GM23338 (cell line): ENCODE results near the gene IER5. TPM values are rescaled to one million over a fixed set of nuclear protein-coding genes. Genes with fewer than 3 reads are reported as not detected.

ENCODE experiments used
- ATAC-seq: fragments of 200-7000 bp; cut with Tn5 transposase; 3 replicates; pipeline ENCODE4 v1.9.1; 2020
- DNase-seq: peaks from one replicate; pipeline ENCODE4 v3.0.0-alpha.2; 2015; ENCODE audit warnings: low spot score
- H2AFZ ChIP-seq: fragments of 200-600 bp; sonication (generic); 2 replicates; pipeline ENCODE4 v1.8.0; 2016; ENCODE audit warnings: antibody characterized with exemption, mild to moderate bottlenecking, moderate library complexity
- H3F3A ChIP-seq: fragments of 200-600 bp; sonication (generic); replicated peaks from 2 replicates; pipeline ENCODE4 v1.8.0; 2017; ENCODE audit warnings: antibody characterized with exemption, mixed run types, low read depth
- H3K27ac ChIP-seq: fragments of 200-600 bp; sonication (generic); 2 replicates; pipeline ENCODE4 v1.6.1; 2016; ENCODE audit warnings: low read depth
- H3K27me3 ChIP-seq: fragments of 200-600 bp; sonication (generic); 2 replicates; pipeline ENCODE4 v1.8.0; 2016; ENCODE audit warnings: mild to moderate bottlenecking, mixed run types, moderate library complexity; ENCODE audit not compliant: insufficient read depth
- H3K36me3 ChIP-seq: fragments of 200-600 bp; sonication (generic); 2 replicates; pipeline ENCODE4 v1.8.0; 2016; ENCODE audit warnings: mild to moderate bottlenecking; ENCODE audit not compliant: insufficient read depth
- H3K4me1 ChIP-seq: fragments of 200-600 bp; sonication (generic); 2 replicates; pipeline ENCODE4 v1.8.0; 2016; ENCODE audit warnings: mild to moderate bottlenecking, moderate library complexity; ENCODE audit not compliant: insufficient read depth
- H3K4me2 ChIP-seq: fragments of 200-600 bp; sonication (generic); 2 replicates; pipeline ENCODE4 v1.7.1; 2017; ENCODE audit warnings: mixed run types
- H3K4me3 ChIP-seq: fragments of 200-600 bp; sonication (generic); 2 replicates; pipeline ENCODE4 v1.6.1; 2016; ENCODE audit warnings: mixed run types
- H3K79me2 ChIP-seq: fragments of 200-600 bp; sonication (generic); replicated peaks from 2 replicates; pipeline ENCODE4 v1.8.0; 2017; ENCODE audit warnings: mild to moderate bottlenecking; ENCODE audit not compliant: insufficient read depth
- H3K9me2 ChIP-seq: fragments of 200-600 bp; sonication (generic); 2 replicates; pipeline ENCODE4 v1.8.0; 2017; ENCODE audit not compliant: insufficient read depth
- H4K20me1 ChIP-seq: fragments of 200-600 bp; sonication (generic); replicated peaks from 2 replicates; pipeline ENCODE4 v1.8.0; 2017; ENCODE audit warnings: mild to moderate bottlenecking; ENCODE audit not compliant: insufficient read depth
- H3K27ac Mint-ChIP-seq: 2 replicates; pipeline ENCODE4 v1.8.0; 2020; ENCODE audit warnings: inconsistent platforms, mild to moderate bottlenecking, moderate library complexity, mixed read lengths
- H3K27me3 Mint-ChIP-seq: 3 replicates; pipeline ENCODE4 v1.8.0; 2022; ENCODE audit warnings: low read depth, mild to moderate bottlenecking, moderate library complexity, mixed read lengths, inconsistent platforms; ENCODE audit not compliant: insufficient read depth, poor library complexity
- H3K36me3 Mint-ChIP-seq: 3 replicates; pipeline ENCODE4 v1.8.0; 2021; ENCODE audit warnings: low read depth, mild to moderate bottlenecking, inconsistent platforms, moderate library complexity, mixed read lengths
- H3K4me1 Mint-ChIP-seq: 3 replicates; pipeline ENCODE4 v1.8.0; 2020; ENCODE audit warnings: mild to moderate bottlenecking, inconsistent platforms, mixed read lengths
- H3K4me3 Mint-ChIP-seq: 3 replicates; pipeline ENCODE4 v1.8.0; 2021; ENCODE audit warnings: moderate library complexity, mild to moderate bottlenecking, inconsistent platforms, mixed read lengths
- H3K9me3 Mint-ChIP-seq: 3 replicates; pipeline ENCODE4 v1.8.0; 2020; ENCODE audit warnings: moderate library complexity, mild to moderate bottlenecking, inconsistent platforms, mixed read lengths
- CREB1 ChIP-seq: fragments of 250-450 bp; sonication (Bioruptor Pico); IDR thresholded peaks from 2 replicates; pipeline ENCODE4 v1.5.0; 2020; ENCODE audit warnings: low read depth, mild to moderate bottlenecking, moderate library complexity
- EZH2 ChIP-seq: fragments of 200-600 bp; sonication (generic); IDR thresholded peaks from one replicate; pipeline ENCODE4 v1.8.0; 2017; ENCODE audit warnings: antibody characterized with exemption, mild to moderate bottlenecking, low read depth; ENCODE audit not compliant: unreplicated experiment
- EZH2phosphoT487 ChIP-seq: fragments of 200-600 bp; sonication (generic); IDR thresholded peaks from one replicate; pipeline ENCODE4 v1.8.1; 2018; ENCODE audit warnings: antibody characterized with exemption; ENCODE audit not compliant: unreplicated experiment
- JUNB ChIP-seq: IDR thresholded peaks from one replicate; pipeline ENCODE4 v1.6.1; 2016; ENCODE audit warnings: antibody characterized with exemption; ENCODE audit not compliant: unreplicated experiment
- NANOG ChIP-seq: IDR thresholded peaks from 2 replicates; pipeline ENCODE4 v1.6.1; 2016; ENCODE audit warnings: antibody characterized with exemption, borderline replicate concordance
- POLR2AphosphoS5 ChIP-seq: IDR thresholded peaks from 2 replicates; pipeline ENCODE4 v1.6.1; 2016; ENCODE audit warnings: antibody characterized with exemption, low read depth
- ZNF114 ChIP-seq: fragments of 250-450 bp; sonication (Bioruptor Pico); IDR thresholded peaks from 2 replicates; pipeline ENCODE4 v1.5.0; 2020; ENCODE audit warnings: mild to moderate bottlenecking, moderate library complexity
- ZNF331 ChIP-seq: fragments of 250-450 bp; sonication (Bioruptor Pico); IDR thresholded peaks from 2 replicates; pipeline ENCODE4 v1.5.0; 2020; ENCODE audit warnings: low read depth, mild to moderate bottlenecking, moderate library complexity
- polyA plus RNA-seq: library from polyadenylated mRNA; unstranded; fragments of >200 nt; fragmentation: Nextera tagmentation; extraction: Ambion mirVana; gene quantifications from 2 replicates; pipeline ENCODE4 v1.2.1, GENCODE V29; 2016
- total RNA-seq: library from RNA; depleted of rRNA; stranded (reverse); fragments of >200 nt; shearing (Covaris generic); gene quantifications from 2 replicates; pipeline ENCODE4 v1.2.3, GENCODE V29; 2014
- TF ChIP-seq, protein P1 (sequence below): IDR thresholded peaks from 2 replicates; pipeline ENCODE4 v1.6.1; 2016; ENCODE audit warnings: antibody characterized with exemption
- TF ChIP-seq, protein P2 (sequence below): fragments of 250-450 bp; sonication (Bioruptor Pico); IDR thresholded peaks from 2 replicates; pipeline ENCODE4 v1.5.0; 2020; ENCODE audit warnings: mild to moderate bottlenecking, moderate library complexity
- TF ChIP-seq, protein P3 (sequence below), 2 experiments: fragments of 200-600 bp in 1 of 2; sonication (generic) in 1 of 2; conservative IDR thresholded peaks; 2 replicates each; pipeline versions ENCODE4 v1.5.1 to v1.6.1; 2016 to 2017; ENCODE audit warnings: antibody characterized with exemption in 2 of 2, low read depth in 2 of 2, mild to moderate bottlenecking in 2 of 2, moderate library complexity in 1 of 2

IER5 gene
- total and polyA plus RNA-seq, 2 experiments from 2014 or later, result 3.8 to 9.5 TPM

DNA sequence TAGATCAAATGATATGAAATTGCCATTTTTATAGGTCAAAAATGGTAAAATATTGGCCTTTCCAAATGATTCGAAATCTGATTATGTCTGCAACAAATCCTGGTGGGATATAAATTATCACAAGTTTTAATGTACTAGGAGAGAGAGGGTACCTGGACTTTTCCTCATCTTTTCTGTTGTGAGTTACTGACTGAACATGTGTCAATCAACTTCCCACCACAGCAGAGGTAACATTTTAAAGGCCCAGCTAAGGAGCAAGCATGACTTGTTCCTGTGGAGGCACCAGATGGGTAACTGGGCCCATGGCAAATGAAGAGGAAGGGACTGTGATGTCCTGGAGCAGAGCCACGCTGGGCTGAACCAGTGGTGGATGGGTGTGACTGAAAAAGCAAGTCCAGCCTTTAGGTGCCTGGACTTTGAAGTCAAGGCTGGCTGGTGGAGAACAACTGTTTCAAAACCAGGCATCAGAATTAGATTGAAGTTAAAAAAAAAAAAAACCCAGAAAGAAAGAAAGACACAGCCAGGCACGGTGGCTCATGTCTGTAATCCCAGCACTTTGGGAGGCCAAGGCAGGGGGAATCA, 48.1 kb upstream of the IER5 start (continued):
- TF ChIP-seq, protein P1, sequence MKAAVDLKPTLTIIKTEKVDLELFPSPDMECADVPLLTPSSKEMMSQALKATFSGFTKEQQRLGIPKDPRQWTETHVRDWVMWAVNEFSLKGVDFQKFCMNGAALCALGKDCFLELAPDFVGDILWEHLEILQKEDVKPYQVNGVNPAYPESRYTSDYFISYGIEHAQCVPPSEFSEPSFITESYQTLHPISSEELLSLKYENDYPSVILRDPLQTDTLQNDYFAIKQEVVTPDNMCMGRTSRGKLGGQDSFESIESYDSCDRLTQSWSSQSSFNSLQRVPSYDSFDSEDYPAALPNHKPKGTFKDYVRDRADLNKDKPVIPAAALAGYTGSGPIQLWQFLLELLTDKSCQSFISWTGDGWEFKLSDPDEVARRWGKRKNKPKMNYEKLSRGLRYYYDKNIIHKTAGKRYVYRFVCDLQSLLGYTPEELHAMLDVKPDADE, result no peak

DNA sequence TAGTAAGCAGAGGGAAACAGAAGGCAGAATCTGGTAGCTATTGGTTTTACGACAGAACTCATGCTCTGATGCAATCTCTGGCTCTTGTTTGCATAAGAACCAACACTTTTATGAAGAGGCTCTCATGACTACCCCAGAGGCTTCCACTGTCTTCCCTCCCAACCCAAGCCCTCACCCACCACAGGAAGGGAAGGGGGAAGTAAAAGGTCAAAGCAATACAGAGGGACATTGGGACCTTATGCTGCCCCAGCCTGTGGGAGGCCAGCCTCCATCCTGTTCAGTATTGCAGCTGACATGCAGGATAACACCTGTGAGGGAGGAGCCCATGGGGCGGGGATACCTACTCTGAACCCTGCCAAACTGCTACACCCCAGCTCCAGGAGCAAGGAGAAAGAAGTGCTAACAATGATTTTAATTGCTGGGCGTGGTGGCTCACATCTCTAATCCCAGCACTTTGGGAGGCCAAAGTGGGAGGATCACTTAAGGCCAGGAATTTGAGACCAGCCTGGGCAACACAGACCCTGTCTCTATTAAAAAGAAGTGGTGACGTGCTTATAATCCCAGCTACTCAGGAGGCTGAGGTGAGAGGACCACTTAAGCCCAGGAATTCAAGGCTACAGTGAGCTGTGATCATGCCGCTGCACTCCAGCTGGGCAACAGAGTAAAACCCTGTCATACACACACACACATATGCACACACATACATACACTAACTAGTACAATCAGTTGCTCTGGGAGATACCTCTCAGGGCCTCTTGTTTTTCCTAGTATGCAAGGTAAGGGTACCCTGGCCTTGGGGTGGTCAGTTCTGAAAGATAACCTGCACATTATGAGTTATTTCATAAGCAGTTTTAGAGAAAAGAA, 45.2 kb upstream of the IER5 start:
- H3K9me2 ChIP-seq, result no peaks in the 10 kb centered on the region
- H3K4me3 ChIP-seq, result no peak overlapping the region
- 0 out of 2 replicates have a peak overlapping the region, but pooled peaks have one; percentile 43 for H3K4me2 ChIP-seq
- no peaks in the 10 kb centered on the region for H3F3A ChIP-seq
- peaks cover 8% of the 10 kb centered on the region; the same call in 2 of the 3 replicates for H3K4me1 Mint-ChIP-seq
- peak; percentile 32 for DNase-seq
- no peaks in the 10 kb centered on the region for H3K36me3 ChIP-seq
- H3K27ac ChIP-seq, result no peak overlapping the region
- H2AFZ ChIP-seq, result peak overlapping the region; percentile 95
- H3K79me2 ChIP-seq, result no peaks in the 10 kb centered on the region
- H3K27me3 ChIP-seq, result no peaks in the 10 kb centered on the region
- peak overlapping the region; percentile 74 for H3K27ac Mint-ChIP-seq
- H3K27me3 Mint-ChIP-seq, result no peaks in the 10 kb centered on the region
- peaks cover 4% of the 10 kb centered on the region; the same call in 1 of the 2 replicates for H3K4me1 ChIP-seq
- H3K9me3 Mint-ChIP-seq, result peaks cover 4% of the 10 kb centered on the region
- no peak overlapping the region for H3K4me3 Mint-ChIP-seq
- H4K20me1 ChIP-seq, result no peaks in the 10 kb centered on the region
- H3K36me3 Mint-ChIP-seq, result no peaks in the 10 kb centered on the region; the same call in 2 of the 3 replicates
- ATAC-seq, result no peak
- TF ChIP-seq CREB1, result no peak
- TF ChIP-seq, protein P1, result no peak
- TF ChIP-seq ZNF114, result no peak
- no peak for TF ChIP-seq JUNB
- no peak for TF ChIP-seq POLR2AphosphoS5
- TF ChIP-seq ZNF331, result no peak
- TF ChIP-seq, protein P2, sequence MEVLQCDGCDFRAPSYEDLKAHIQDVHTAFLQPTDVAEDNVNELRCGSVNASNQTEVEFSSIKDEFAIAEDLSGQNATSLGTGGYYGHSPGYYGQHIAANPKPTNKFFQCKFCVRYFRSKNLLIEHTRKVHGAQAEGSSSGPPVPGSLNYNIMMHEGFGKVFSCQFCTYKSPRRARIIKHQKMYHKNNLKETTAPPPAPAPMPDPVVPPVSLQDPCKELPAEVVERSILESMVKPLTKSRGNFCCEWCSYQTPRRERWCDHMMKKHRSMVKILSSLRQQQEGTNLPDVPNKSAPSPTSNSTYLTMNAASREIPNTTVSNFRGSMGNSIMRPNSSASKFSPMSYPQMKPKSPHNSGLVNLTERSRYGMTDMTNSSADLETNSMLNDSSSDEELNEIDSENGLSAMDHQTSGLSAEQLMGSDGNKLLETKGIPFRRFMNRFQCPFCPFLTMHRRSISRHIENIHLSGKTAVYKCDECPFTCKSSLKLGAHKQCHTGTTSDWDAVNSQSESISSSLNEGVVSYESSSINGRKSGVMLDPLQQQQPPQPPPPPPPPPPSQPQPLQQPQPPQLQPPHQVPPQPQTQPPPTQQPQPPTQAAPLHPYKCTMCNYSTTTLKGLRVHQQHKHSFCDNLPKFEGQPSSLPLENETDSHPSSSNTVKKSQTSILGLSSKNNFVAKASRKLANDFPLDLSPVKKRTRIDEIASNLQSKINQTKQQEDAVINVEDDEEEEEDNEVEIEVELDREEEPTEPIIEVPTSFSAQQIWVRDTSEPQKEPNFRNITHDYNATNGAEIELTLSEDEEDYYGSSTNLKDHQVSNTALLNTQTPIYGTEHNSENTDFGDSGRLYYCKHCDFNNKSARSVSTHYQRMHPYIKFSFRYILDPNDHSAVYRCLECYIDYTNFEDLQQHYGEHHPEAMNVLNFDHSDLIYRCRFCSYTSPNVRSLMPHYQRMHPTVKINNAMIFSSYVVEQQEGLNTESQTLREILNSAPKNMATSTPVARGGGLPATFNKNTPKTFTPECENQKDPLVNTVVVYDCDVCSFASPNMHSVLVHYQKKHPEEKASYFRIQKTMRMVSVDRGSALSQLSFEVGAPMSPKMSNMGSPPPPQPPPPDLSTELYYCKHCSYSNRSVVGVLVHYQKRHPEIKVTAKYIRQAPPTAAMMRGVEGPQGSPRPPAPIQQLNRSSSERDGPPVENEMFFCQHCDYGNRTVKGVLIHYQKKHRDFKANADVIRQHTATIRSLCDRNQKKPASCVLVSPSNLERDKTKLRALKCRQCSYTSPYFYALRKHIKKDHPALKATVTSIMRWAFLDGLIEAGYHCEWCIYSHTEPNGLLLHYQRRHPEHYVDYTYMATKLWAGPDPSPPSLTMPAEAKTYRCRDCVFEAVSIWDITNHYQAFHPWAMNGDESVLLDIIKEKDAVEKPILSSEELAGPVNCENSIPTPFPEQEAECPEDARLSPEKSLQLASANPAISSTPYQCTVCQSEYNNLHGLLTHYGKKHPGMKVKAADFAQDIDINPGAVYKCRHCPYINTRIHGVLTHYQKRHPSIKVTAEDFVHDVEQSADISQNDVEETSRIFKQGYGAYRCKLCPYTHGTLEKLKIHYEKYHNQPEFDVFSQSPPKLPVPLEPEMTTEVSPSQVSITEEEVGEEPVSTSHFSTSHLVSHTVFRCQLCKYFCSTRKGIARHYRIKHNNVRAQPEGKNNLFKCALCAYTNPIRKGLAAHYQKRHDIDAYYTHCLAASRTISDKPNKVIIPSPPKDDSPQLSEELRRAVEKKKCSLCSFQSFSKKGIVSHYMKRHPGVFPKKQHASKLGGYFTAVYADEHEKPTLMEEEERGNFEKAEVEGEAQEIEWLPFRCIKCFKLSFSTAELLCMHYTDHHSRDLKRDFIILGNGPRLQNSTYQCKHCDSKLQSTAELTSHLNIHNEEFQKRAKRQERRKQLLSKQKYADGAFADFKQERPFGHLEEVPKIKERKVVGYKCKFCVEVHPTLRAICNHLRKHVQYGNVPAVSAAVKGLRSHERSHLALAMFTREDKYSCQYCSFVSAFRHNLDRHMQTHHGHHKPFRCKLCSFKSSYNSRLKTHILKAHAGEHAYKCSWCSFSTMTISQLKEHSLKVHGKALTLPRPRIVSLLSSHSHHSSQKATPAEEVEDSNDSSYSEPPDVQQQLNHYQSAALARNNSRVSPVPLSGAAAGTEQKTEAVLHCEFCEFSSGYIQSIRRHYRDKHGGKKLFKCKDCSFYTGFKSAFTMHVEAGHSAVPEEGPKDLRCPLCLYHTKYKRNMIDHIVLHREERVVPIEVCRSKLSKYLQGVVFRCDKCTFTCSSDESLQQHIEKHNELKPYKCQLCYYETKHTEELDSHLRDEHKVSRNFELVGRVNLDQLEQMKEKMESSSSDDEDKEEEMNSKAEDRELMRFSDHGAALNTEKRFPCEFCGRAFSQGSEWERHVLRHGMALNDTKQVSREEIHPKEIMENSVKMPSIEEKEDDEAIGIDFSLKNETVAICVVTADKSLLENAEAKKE, result no peak
- no peak for TF ChIP-seq EZH2phosphoT487
- no peak for TF ChIP-seq EZH2
- TF ChIP-seq, protein P3, sequence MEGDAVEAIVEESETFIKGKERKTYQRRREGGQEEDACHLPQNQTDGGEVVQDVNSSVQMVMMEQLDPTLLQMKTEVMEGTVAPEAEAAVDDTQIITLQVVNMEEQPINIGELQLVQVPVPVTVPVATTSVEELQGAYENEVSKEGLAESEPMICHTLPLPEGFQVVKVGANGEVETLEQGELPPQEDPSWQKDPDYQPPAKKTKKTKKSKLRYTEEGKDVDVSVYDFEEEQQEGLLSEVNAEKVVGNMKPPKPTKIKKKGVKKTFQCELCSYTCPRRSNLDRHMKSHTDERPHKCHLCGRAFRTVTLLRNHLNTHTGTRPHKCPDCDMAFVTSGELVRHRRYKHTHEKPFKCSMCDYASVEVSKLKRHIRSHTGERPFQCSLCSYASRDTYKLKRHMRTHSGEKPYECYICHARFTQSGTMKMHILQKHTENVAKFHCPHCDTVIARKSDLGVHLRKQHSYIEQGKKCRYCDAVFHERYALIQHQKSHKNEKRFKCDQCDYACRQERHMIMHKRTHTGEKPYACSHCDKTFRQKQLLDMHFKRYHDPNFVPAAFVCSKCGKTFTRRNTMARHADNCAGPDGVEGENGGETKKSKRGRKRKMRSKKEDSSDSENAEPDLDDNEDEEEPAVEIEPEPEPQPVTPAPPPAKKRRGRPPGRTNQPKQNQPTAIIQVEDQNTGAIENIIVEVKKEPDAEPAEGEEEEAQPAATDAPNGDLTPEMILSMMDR (conservative IDR thresholded peaks at IDR 0.05; ENCODE audit: low read depth in 2 of 2), result no peak
- TF ChIP-seq NANOG, result no peak
